ENCODE results near the gene LTBP1. TPM values are rescaled to one million over a fixed set of nuclear protein-coding genes. Genes with fewer than 3 reads are reported as not detected.

LTBP1 gene
- total RNA-seq, 2 experiments from 2014 or later, result 0.06 TPM; not detected in 1

GRCh38 chr2:33141476-33141875 lies 194.7 kb downstream of the LTBP1 start:
- H3K9me3 ChIP-seq (ENCODE audit: control insufficient read depth in 1 of 2, insufficient read depth in 1 of 2, low read length in 2 of 2), result no peaks in the 10 kb centered on the region
- no peak for TF ChIP-seq CTCF (IDR thresholded peaks at IDR 0.05)
- Mint-ChIP-seq H3K4me1 (ENCODE audit: low read depth) (no peaks in the 10 kb centered on the region), H3K27ac (no peak overlapping the region), H3K9me3 (no peaks in the 10 kb centered on the region), H3K4me3 (no peak overlapping the region), H3K27me3 (peaks cover 22% of the 10 kb centered on the region), H3K36me3 (ENCODE audit: low read depth) (no peaks in the 10 kb centered on the region)
- no peak overlapping the region for H3K27ac ChIP-seq (ENCODE audit: low read depth in 1 of 2, low read length in 2 of 2)
- H3K4me1 ChIP-seq (ENCODE audit: insufficient read depth, low read length), result no peaks in the 10 kb centered on the region
- no peaks in the 10 kb centered on the region for H3K36me3 ChIP-seq (ENCODE audit: insufficient read depth, low read length)
- DNase-seq (no peak), ATAC-seq (ENCODE audit: poor library complexity) (no peak)
- ChIA-PET POLR2A (no interaction called here), CTCF (no interaction called here)
- intact Hi-C loops (cut with DNase I, micrococcal nuclease), result no loop called here
- peaks cover 0 to 4% of the 10 kb centered on the region in 2 experiments for H3K27me3 ChIP-seq (ENCODE audit: control insufficient read depth in 1 of 2, insufficient read depth in 2 of 2, low read length in 2 of 2)
- no peak overlapping the region for H3K4me3 ChIP-seq (ENCODE audit: low read length)

- ATAC-seq (ENCODE audit: poor library complexity), result no peak
- no peak for TF ChIP-seq CTCF (IDR thresholded peaks at IDR 0.05)
- Histone ChIP-seq H3K9me3 (ENCODE audit: control insufficient read depth in 1 of 2, insufficient read depth in 1 of 2, low read length in 2 of 2) (no peaks in the 10 kb centered on the region), H3K27ac (ENCODE audit: low read depth in 1 of 2, low read length in 2 of 2) (no peak overlapping the region), H3K4me3 (ENCODE audit: low read length) (no peak overlapping the region), H3K4me1 (ENCODE audit: insufficient read depth, low read length) (no peaks in the 10 kb centered on the region), H3K36me3 (ENCODE audit: insufficient read depth, low read length) (no peaks in the 10 kb centered on the region), H3K27me3 (ENCODE audit: control insufficient read depth in 1 of 2, insufficient read depth in 2 of 2, low read length in 2 of 2) (peaks cover 0 to 4% of the 10 kb centered on the region in 2 experiments)
- H3K9me3 Mint-ChIP-seq, result no peaks in the 10 kb centered on the region
- no peaks in the 10 kb centered on the region for H3K4me1 Mint-ChIP-seq (ENCODE audit: low read depth)
- peaks cover 23% of the 10 kb centered on the region for H3K27me3 Mint-ChIP-seq
- intact Hi-C loops (cut with DNase I, micrococcal nuclease), result no loop called here
- H3K36me3 Mint-ChIP-seq (ENCODE audit: low read depth), result no peaks in the 10 kb centered on the region
- ChIA-PET POLR2A (no interaction called here), CTCF (no interaction called here)
- no peak for DNase-seq
- H3K27ac Mint-ChIP-seq, result no peak overlapping the region
- H3K4me3 Mint-ChIP-seq, result no peak overlapping the region
Observed at GRCh38 chr2:33142810-33143209, 196.1 kb downstream of the LTBP1 start.

- peaks cover 19% of the 10 kb centered on the region for H3K27me3 Mint-ChIP-seq
- Histone ChIP-seq H3K36me3 (ENCODE audit: insufficient read depth, low read length) (no peaks in the 10 kb centered on the region), H3K4me3 (ENCODE audit: low read length) (no peak overlapping the region), H3K27me3 (ENCODE audit: control insufficient read depth in 1 of 2, insufficient read depth in 2 of 2, low read length in 2 of 2) (peaks cover 0 to 4% of the 10 kb centered on the region in 2 experiments), H3K27ac (ENCODE audit: low read depth in 1 of 2, low read length in 2 of 2) (no peak overlapping the region), H3K4me1 (ENCODE audit: insufficient read depth, low read length) (no peaks in the 10 kb centered on the region), H3K9me3 (ENCODE audit: control insufficient read depth in 1 of 2, insufficient read depth in 1 of 2, low read length in 2 of 2) (no peaks in the 10 kb centered on the region)
- H3K36me3 Mint-ChIP-seq (ENCODE audit: low read depth), result no peaks in the 10 kb centered on the region
- H3K4me1 Mint-ChIP-seq (ENCODE audit: low read depth), result no peaks in the 10 kb centered on the region
- no peak for DNase-seq
- no peak for TF ChIP-seq CTCF (IDR thresholded peaks at IDR 0.05)
- intact Hi-C loops (cut with DNase I, micrococcal nuclease), result no loop called here
- no peak overlapping the region for H3K27ac Mint-ChIP-seq
- ChIA-PET CTCF (no interaction called here), POLR2A (no interaction called here)
- no peak for ATAC-seq (ENCODE audit: poor library complexity)
- H3K9me3 Mint-ChIP-seq, result no peaks in the 10 kb centered on the region
- H3K4me3 Mint-ChIP-seq, result no peak overlapping the region
Observed at GRCh38 chr2:33144243-33144642, 197.5 kb downstream of the LTBP1 start.
